GM18511 (cell line): ENCODE data around the gene OR2T8.

ENCODE experiments used
- ATAC-seq: cut with Tn5 transposase; IDR thresholded peaks from one replicate; pipeline ENCODE4 v1.9.1; 2021; ENCODE audit warnings: mild to moderate bottlenecking, moderate library complexity; ENCODE audit not compliant: unreplicated experiment

OR2T8 gene

GRCh38 chr1:247919952-247920351, at the start of gene OR2T8:
Gene OR2T8, plus strand, starts transcription at chr1:247920252. Its CDS starts 766 bp downstream, at chr1:247921018.
- ATAC-seq = no peak

- no peak for ATAC-seq
Observed at GRCh38 chr1:247883346-247883745, 36.7 kb upstream of the OR2T8 start.

- ATAC-seq = no peak
Observed at GRCh38 chr1:247884797-247885413, 35.1 kb upstream of the OR2T8 start.

- ATAC-seq = no peak
Observed at GRCh38 chr1:247895163-247895637, 24.9 kb upstream of the OR2T8 start, which contains the start of gene OR2W3. Gene OR2W3, plus strand, starts transcription at chr1:247895587. Its CDS starts 0 bp downstream, at chr1:247895587.

- ATAC-seq = no peak
Observed at GRCh38 chr1:247895976-247896375, 24.1 kb upstream of the OR2T8 start.

- no peak for ATAC-seq
Observed at GRCh38 chr1:247904122-247904521, 15.9 kb upstream of the OR2T8 start.

- ATAC-seq = no peak
Observed at GRCh38 chr1:247905181-247905580, 14.9 kb upstream of the OR2T8 start.

- ATAC-seq = no peak
Observed at GRCh38 chr1:247905910-247906503, 14.0 kb upstream of the OR2T8 start.

GRCh38 chr1:247906504-247907047, 13.5 kb upstream of the OR2T8 start:
- ATAC-seq = no peak

GRCh38 chr1:247908766-247909165, 11.3 kb upstream of the OR2T8 start:
- ATAC-seq = no peak

- no peak for ATAC-seq
Observed at GRCh38 chr1:247913786-247914185, 6.3 kb upstream of the OR2T8 start.

- no peak for ATAC-seq
Observed at GRCh38 chr1:247914941-247915662, 5.0 kb upstream of the OR2T8 start.

- no peak for ATAC-seq
Observed at GRCh38 chr1:247923941-247924340, 3.9 kb downstream of the OR2T8 start.

GRCh38 chr1:247924868-247925267, 4.8 kb downstream of the OR2T8 start, which contains the start of gene OR2AJ1:
Gene OR2AJ1, plus strand, starts transcription at chr1:247924889. Its CDS starts 8,880 bp downstream, at chr1:247933769.
- no peak for ATAC-seq

GRCh38 chr1:247933989-247934388, 13.9 kb downstream of the OR2T8 start:
- ATAC-seq = no peak

GRCh38 chr1:247935781-247936180, 15.7 kb downstream of the OR2T8 start:
- no peak for ATAC-seq

- ATAC-seq = no peak
Observed at GRCh38 chr1:247936415-247936814, 16.4 kb downstream of the OR2T8 start.

GRCh38 chr1:247936965-247937734, 17.1 kb downstream of the OR2T8 start:
- peak; percentile 100 for ATAC-seq

- no peak for ATAC-seq
Observed at GRCh38 chr1:247942624-247943023, 22.6 kb downstream of the OR2T8 start.

- ATAC-seq = no peak
Observed at GRCh38 chr1:247948558-247948957, 28.5 kb downstream of the OR2T8 start, which contains the start of gene OR2L8. Gene OR2L8, plus strand, starts transcription at chr1:247948858. Its CDS starts 0 bp downstream, at chr1:247948858.

GRCh38 chr1:247953408-247953807, 33.4 kb downstream of the OR2T8 start:
- no peak for ATAC-seq
